Stimulated activated CD4-positive, alpha-beta T cell treated with anti-CD3 and anti-CD28 coated beads, Interleukin-12 subunit alpha, Interleukin-12 subunit beta, amount 100 ng/mL, for 48 hours (primary cell): ENCODE data around the gene TAS1R1.
"Not testable (repeated sequence)": the region's sequence is repeated elsewhere in the genome, so short reads cannot be mapped to it uniquely, and the experiment has no call there.

Experiments used
- DNase-seq, 3 donors: peaks; one replicate each; pipeline ENCODE4 v3.0.0-alpha.2; 2020; ENCODE audit warnings: low read depth in 2 of 3, low spot score in 1 of 3

Gene TAS1R1

GRCh38 chr1:6588128-6588892 lies 33.2 kb downstream of the TAS1R1 start:
- DNase-seq = no peak

- DNase-seq = no peak
These were observed 33.9 kb downstream of the TAS1R1 start for GRCh38 chr1:6588893-6589520.

- no peak for DNase-seq
These were observed 34.9 kb downstream of the TAS1R1 start for GRCh38 chr1:6590046-6590445.

- no peak for DNase-seq
These were observed 36.1 kb downstream of the TAS1R1 start for GRCh38 chr1:6591222-6591621.

- DNase-seq = no peak
These were observed 36.5 kb downstream of the TAS1R1 start for GRCh38 chr1:6591644-6592043.

GRCh38 chr1:6592441-6592840 lies 37.3 kb downstream of the TAS1R1 start:
- DNase-seq = no peak

GRCh38 chr1:6592865-6593593 lies 37.9 kb downstream of the TAS1R1 start:
- DNase-seq = no peak

- no peak for DNase-seq
These were observed 38.7 kb downstream of the TAS1R1 start for GRCh38 chr1:6593810-6594209.

GRCh38 chr1:6594977-6595740 lies 40.1 kb downstream of the TAS1R1 start:
- DNase-seq = no peak

GRCh38 chr1:6596351-6596750 lies 41.2 kb downstream of the TAS1R1 start:
- no peak for DNase-seq

- DNase-seq = no peak
These were observed 42.0 kb downstream of the TAS1R1 start for GRCh38 chr1:6596886-6597776.

GRCh38 chr1:6597777-6598131 lies 42.6 kb downstream of the TAS1R1 start:
- no peak for DNase-seq

- no peak for DNase-seq
These were observed 44.3 kb downstream of the TAS1R1 start for GRCh38 chr1:6599141-6599975.

GRCh38 chr1:6599991-6600390 lies 44.9 kb downstream of the TAS1R1 start:
- DNase-seq = not testable (repeated sequence)

- no peak for DNase-seq
These were observed 45.4 kb downstream of the TAS1R1 start for GRCh38 chr1:6600410-6601048.

GRCh38 chr1:6601049-6601922 lies 46.2 kb downstream of the TAS1R1 start:
- DNase-seq = peak; percentile 78 to 81 (median 79)

- no peak for DNase-seq
These were observed 47.0 kb downstream of the TAS1R1 start for GRCh38 chr1:6601923-6602668.
